ENCODE data around the gene MRPL17. TPM values are rescaled to one million over a fixed set of nuclear protein-coding genes. Genes with fewer than 3 reads are reported as not detected.
"Not testable (repeated sequence)": the region's sequence is repeated elsewhere in the genome, so short reads cannot be mapped to it uniquely, and the experiment has no call there.

MRPL17 gene
- polyA plus RNA-seq, 1 donor (not counting 4 experiments of a cell fraction or from before 2014, with no cell fraction given) = 96.3 TPM

DNA sequence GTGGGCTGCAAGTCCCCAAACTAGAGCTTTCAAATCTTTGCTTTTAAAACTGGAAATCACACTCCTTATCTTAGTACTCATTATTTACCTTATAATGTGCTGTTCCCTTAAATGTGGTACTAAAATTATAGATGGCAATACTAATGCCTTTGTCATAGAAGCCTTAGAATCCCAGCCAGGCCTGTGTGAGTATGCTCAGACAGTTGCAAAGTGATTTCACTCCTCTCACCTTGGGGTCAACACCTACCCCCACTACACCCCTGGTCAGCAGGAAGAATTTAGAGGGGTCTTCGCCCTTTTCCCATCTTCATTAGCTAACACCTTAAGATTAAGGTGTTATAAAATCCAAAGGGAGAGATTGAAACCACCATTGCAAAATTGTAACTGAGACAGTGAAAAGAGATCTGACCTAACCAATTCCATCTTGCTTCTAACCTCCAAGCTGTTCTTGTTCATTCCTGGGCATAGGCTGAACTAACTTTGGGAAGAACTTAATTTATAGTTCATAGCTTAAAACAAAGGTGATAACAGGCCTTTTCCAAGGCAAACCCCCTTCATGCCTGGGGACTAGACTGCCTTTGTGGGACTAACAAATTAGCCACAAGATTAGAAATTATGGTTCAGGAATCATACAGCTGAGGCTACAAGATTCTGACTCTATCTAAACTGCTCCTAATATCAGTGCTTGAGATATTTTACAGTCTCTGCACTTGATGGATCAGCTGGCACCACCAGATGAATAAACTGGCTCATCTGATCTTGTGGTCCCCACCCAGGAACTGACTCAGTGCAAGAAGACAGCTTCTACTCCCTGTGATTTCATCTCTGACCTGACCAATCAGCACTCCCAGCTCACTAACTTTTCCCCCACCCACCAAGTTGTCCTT, 10.4 kb upstream of the MRPL17 start:
- H4K20me1 ChIP-seq (ENCODE audit: control insufficient read depth, extremely low read depth, insufficient read depth, low read length) = no peaks in the 10 kb centered on the region
- no peak overlapping the region for H3K9ac ChIP-seq (ENCODE audit: control insufficient read depth, extremely low read depth, insufficient read depth, low read length)
- H3K9me3 ChIP-seq (ENCODE audit: control insufficient read depth, low read depth, low read length) = no peaks in the 10 kb centered on the region
- H3K27me3 ChIP-seq (ENCODE audit: control insufficient read depth, extremely low read depth, insufficient read depth, low read length) = no peaks in the 10 kb centered on the region
- H3K4me3 ChIP-seq (ENCODE audit: control insufficient read depth in 2 of 3, extremely low read depth in 1 of 3, insufficient read depth in 2 of 3, low read depth in 1 of 3, low read length in 3 of 3) = no peak overlapping the region
- H3K4me1 ChIP-seq (ENCODE audit: control insufficient read depth, extremely low read depth, insufficient read depth, low read length) = peaks cover 16% of the 10 kb centered on the region
- peak overlapping the region; percentile 43 for H3K27ac ChIP-seq (ENCODE audit: control insufficient read depth, insufficient read depth, low read length)
- no peak overlapping the region for H2AFZ ChIP-seq (ENCODE audit: control insufficient read depth, low read length)
- no peaks in the 10 kb centered on the region for H3K36me3 ChIP-seq (ENCODE audit: control insufficient read depth in 2 of 2, extremely low read depth in 1 of 2, insufficient read depth in 2 of 2, low read length in 2 of 2)
- peak; percentile 91 for FAIRE-seq
- dilution Hi-C loops (cut with MboI; ENCODE audit: extremely low pct_ligation_motif_present, low sequenced_read_pairs) = no loop called here
- H3K4me2 ChIP-seq (ENCODE audit: control insufficient read depth, extremely low read depth, insufficient read depth, low read depth, low read length) = peak overlapping the region; percentile 35
- H3K9me1 ChIP-seq (ENCODE audit: control insufficient read depth, extremely low read depth, insufficient read depth, low read length) = no peaks in the 10 kb centered on the region
- no peaks in the 10 kb centered on the region for H3K79me2 ChIP-seq (ENCODE audit: control insufficient read depth, insufficient read depth, low read length)
- TF ChIP-seq CTCF (optimal IDR thresholded peaks at IDR 0.05 in 1 of 3, IDR thresholded peaks at IDR 0.05 in 1 of 3, conservative IDR thresholded peaks at IDR 0.05 in 1 of 3; ENCODE audit: extremely low read depth in 1 of 3, insufficient read depth in 2 of 3, low read length in 3 of 3) = no peak
- peak; percentile 72 for DNase-seq (ENCODE audit: low read depth, low spot score)

DNA sequence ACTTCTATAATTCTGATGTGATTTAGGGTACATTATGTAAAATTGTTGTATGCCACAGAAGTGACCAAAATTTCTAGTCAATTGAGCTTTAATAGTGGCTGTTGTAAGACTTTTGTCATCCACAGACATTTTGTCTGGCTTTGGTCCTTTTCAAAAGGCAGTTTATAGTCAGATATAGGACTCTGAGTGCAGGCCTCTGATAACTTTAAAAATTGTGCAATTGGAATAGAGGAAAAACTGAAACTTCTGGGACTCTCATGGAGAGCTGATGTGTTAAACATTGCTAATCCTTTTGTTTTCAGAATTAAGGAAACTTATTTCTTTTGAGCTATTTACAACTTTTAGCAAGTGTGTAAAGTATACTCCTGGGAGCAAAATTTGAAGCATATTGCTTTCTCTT, 9.0 kb upstream of the MRPL17 start:
- no peak overlapping the region for H2AFZ ChIP-seq (ENCODE audit: control insufficient read depth, low read length)
- dilution Hi-C loops (cut with MboI; ENCODE audit: extremely low pct_ligation_motif_present, low sequenced_read_pairs) = no loop called here
- H3K4me1 ChIP-seq (ENCODE audit: control insufficient read depth, extremely low read depth, insufficient read depth, low read length) = peaks cover 16% of the 10 kb centered on the region
- H4K20me1 ChIP-seq (ENCODE audit: control insufficient read depth, extremely low read depth, insufficient read depth, low read length) = no peaks in the 10 kb centered on the region
- no peaks in the 10 kb centered on the region for H3K9me3 ChIP-seq (ENCODE audit: control insufficient read depth, low read depth, low read length)
- H3K27ac ChIP-seq (ENCODE audit: control insufficient read depth, insufficient read depth, low read length) = no peak overlapping the region
- no peak for FAIRE-seq
- no peak for DNase-seq (ENCODE audit: low read depth, low spot score)
- TF ChIP-seq CTCF (optimal IDR thresholded peaks at IDR 0.05 in 1 of 3, IDR thresholded peaks at IDR 0.05 in 1 of 3, conservative IDR thresholded peaks at IDR 0.05 in 1 of 3; ENCODE audit: extremely low read depth in 1 of 3, insufficient read depth in 2 of 3, low read length in 3 of 3) (no peak), EZH2 (IDR thresholded peaks at IDR 0.05; ENCODE audit: low read length) (no peak)
- no peak overlapping the region for H3K9ac ChIP-seq (ENCODE audit: control insufficient read depth, extremely low read depth, insufficient read depth, low read length)
- no peaks in the 10 kb centered on the region for H3K9me1 ChIP-seq (ENCODE audit: control insufficient read depth, extremely low read depth, insufficient read depth, low read length)
- no peaks in the 10 kb centered on the region for H3K79me2 ChIP-seq (ENCODE audit: control insufficient read depth, insufficient read depth, low read length)
- no peak overlapping the region for H3K4me2 ChIP-seq (ENCODE audit: control insufficient read depth, extremely low read depth, insufficient read depth, low read depth, low read length)
- H3K4me3 ChIP-seq (ENCODE audit: control insufficient read depth in 2 of 3, extremely low read depth in 1 of 3, insufficient read depth in 2 of 3, low read depth in 1 of 3, low read length in 3 of 3) = no peak overlapping the region
- H3K36me3 ChIP-seq (ENCODE audit: control insufficient read depth in 2 of 2, extremely low read depth in 1 of 2, insufficient read depth in 2 of 2, low read length in 2 of 2) = no peaks in the 10 kb centered on the region
- no peaks in the 10 kb centered on the region for H3K27me3 ChIP-seq (ENCODE audit: control insufficient read depth, extremely low read depth, insufficient read depth, low read length)

DNA sequence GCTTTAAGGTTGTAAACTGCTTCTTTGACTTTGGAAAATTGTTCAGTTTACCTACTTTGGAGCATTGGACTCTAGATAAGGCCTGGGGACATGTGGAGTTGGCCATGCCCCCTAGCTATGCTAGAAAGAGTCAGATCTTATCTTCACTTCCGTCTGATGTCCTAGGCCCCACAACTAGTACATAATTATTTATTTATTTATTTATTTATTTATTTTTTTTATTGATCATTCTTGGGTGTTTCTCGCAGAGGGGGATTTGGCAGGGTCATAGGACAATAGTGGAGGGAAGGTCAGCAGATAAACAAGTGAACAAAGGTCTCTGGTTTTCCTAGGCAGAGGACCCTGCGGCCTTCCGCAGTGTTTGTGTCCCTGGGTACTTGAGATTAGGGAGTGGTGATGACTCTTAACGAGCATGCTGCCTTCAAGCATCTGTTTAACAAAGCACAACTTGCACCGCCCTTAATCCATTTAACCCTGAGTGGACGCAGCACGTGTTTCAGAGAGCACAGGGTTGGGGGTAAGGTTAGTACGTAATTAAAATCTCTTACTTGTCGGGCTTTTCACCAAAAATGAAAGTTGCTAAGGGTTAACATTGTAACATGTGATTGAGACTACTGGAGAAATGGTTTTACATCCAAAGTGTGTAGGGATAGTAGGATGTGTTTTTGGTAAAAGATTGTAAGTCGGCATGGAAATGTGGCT, 7.4 kb upstream of the MRPL17 start:
- H3K4me3 ChIP-seq (ENCODE audit: control insufficient read depth in 2 of 3, extremely low read depth in 1 of 3, insufficient read depth in 2 of 3, low read depth in 1 of 3, low read length in 3 of 3); H3K9me1 ChIP-seq (ENCODE audit: control insufficient read depth, extremely low read depth, insufficient read depth, low read length); H3K36me3 ChIP-seq (ENCODE audit: control insufficient read depth in 2 of 2, extremely low read depth in 1 of 2, insufficient read depth in 2 of 2, low read length in 2 of 2); dilution Hi-C loops (cut with MboI; ENCODE audit: extremely low pct_ligation_motif_present, low sequenced_read_pairs); H3K79me2 ChIP-seq (ENCODE audit: control insufficient read depth, insufficient read depth, low read length); DNase-seq (ENCODE audit: low read depth, low spot score); H3K4me2 ChIP-seq (ENCODE audit: control insufficient read depth, extremely low read depth, insufficient read depth, low read depth, low read length); H2AFZ ChIP-seq (ENCODE audit: control insufficient read depth, low read length); FAIRE-seq; H3K9me3 ChIP-seq (ENCODE audit: control insufficient read depth, low read depth, low read length); H3K27ac ChIP-seq (ENCODE audit: control insufficient read depth, insufficient read depth, low read length); H3K9ac ChIP-seq (ENCODE audit: control insufficient read depth, extremely low read depth, insufficient read depth, low read length); H3K27me3 ChIP-seq (ENCODE audit: control insufficient read depth, extremely low read depth, insufficient read depth, low read length); H4K20me1 ChIP-seq (ENCODE audit: control insufficient read depth, extremely low read depth, insufficient read depth, low read length): not testable (repeated sequence)
- peaks cover 16% of the 10 kb centered on the region for H3K4me1 ChIP-seq (ENCODE audit: control insufficient read depth, extremely low read depth, insufficient read depth, low read length)

Data from keratinocyte (primary cell).